NCI-H526 (cell line): ENCODE data around the gene SLC10A1.
"Not testable (repeated sequence)": the region's sequence is repeated elsewhere in the genome, so short reads cannot be mapped to it uniquely, and the experiment has no call there.

Source experiments
- DNase-seq, 2 experiments: peaks; one replicate each; lab custom pipeline; 2025; lab: John Stamatoyannopoulos, UW

Gene SLC10A1

GRCh38 chr14:69770559-69770958 is 26.5 kb downstream of the SLC10A1 start:
- DNase-seq: no peak

GRCh38 chr14:69769623-69770022 is 27.4 kb downstream of the SLC10A1 start:
- DNase-seq: no peak

- DNase-seq: no peak
These were observed 28.2 kb downstream of the SLC10A1 start for GRCh38 chr14:69768873-69769272.

GRCh38 chr14:69767369-69767999 is 29.6 kb downstream of the SLC10A1 start:
- peak; percentile 77 to 96 for DNase-seq

GRCh38 chr14:69766984-69767368 is 30.1 kb downstream of the SLC10A1 start, which contains the start of gene SRSF5:
Gene SRSF5 (plus strand): TSS chr14:69767142. CDS start chr14:69768157, 1,015 bp downstream.
- DNase-seq: peak; percentile 92 to 95

GRCh38 chr14:69763761-69764510 is 33.1 kb downstream of the SLC10A1 start:
- no peak for DNase-seq

GRCh38 chr14:69760810-69761209 is 36.2 kb downstream of the SLC10A1 start:
- DNase-seq: no peak

GRCh38 chr14:69756298-69756697 is 40.7 kb downstream of the SLC10A1 start:
- DNase-seq: no peak

- no peak for DNase-seq
These were observed 41.3 kb downstream of the SLC10A1 start for GRCh38 chr14:69755784-69756183.

GRCh38 chr14:69755296-69755695 is 41.7 kb downstream of the SLC10A1 start:
- DNase-seq: no peak

GRCh38 chr14:69754487-69754886 is 42.6 kb downstream of the SLC10A1 start:
- no peak for DNase-seq

- no peak for DNase-seq
These were observed 43.2 kb downstream of the SLC10A1 start for GRCh38 chr14:69753860-69754259.

- no peak for DNase-seq
These were observed 44.3 kb downstream of the SLC10A1 start for GRCh38 chr14:69752773-69753172.

- no peak for DNase-seq
These were observed 46.5 kb downstream of the SLC10A1 start for GRCh38 chr14:69750495-69750894.

- DNase-seq: no peak
These were observed 47.1 kb downstream of the SLC10A1 start for GRCh38 chr14:69749956-69750355.

- DNase-seq: no peak
These were observed 56.0 kb downstream of the SLC10A1 start for GRCh38 chr14:69741055-69741454.

GRCh38 chr14:69736405-69736804 is 60.6 kb downstream of the SLC10A1 start:
- DNase-seq: not testable (repeated sequence)

- not testable (repeated sequence) for DNase-seq
These were observed 65.0 kb downstream of the SLC10A1 start for GRCh38 chr14:69731919-69732598.

- no peak for DNase-seq
These were observed 69.2 kb downstream of the SLC10A1 start for GRCh38 chr14:69727860-69728259.

GRCh38 chr14:69726761-69727511 is 70.1 kb downstream of the SLC10A1 start:
- peak; percentile 37 to 81 for DNase-seq
